Chondrocyte (in vitro differentiated cells): ENCODE data around the gene SLC25A21. TPM values are rescaled to one million over a fixed set of nuclear protein-coding genes. Genes with fewer than 3 reads are reported as not detected.

Experiments
- DNase-seq: peaks from one replicate; pipeline ENCODE4 v3.0.0; 2021; ENCODE audit warnings: mixed read lengths, low spot score
- H3K27ac Mint-ChIP-seq: one replicate; pipeline ENCODE4 v1.8.0; 2021; ENCODE audit warnings: mild to moderate bottlenecking, moderate library complexity, mixed read lengths; ENCODE audit not compliant: unreplicated experiment
- H3K27me3 Mint-ChIP-seq: 2 replicates; pipeline ENCODE4 v1.8.0; 2021; ENCODE audit warnings: low read depth, mixed read lengths
- H3K36me3 Mint-ChIP-seq: 2 replicates; pipeline ENCODE4 v1.8.0; 2021; ENCODE audit warnings: low read depth, mixed read lengths
- H3K4me1 Mint-ChIP-seq: 2 replicates; pipeline ENCODE4 v1.8.0; 2021; ENCODE audit warnings: low read depth, mild to moderate bottlenecking, mixed read lengths
- H3K4me3 Mint-ChIP-seq: one replicate; pipeline ENCODE4 v1.8.0; 2021; ENCODE audit warnings: mild to moderate bottlenecking, moderate library complexity, mixed read lengths; ENCODE audit not compliant: unreplicated experiment
- H3K9me3 Mint-ChIP-seq: 2 replicates; pipeline ENCODE4 v1.8.0; 2021; ENCODE audit warnings: low read depth, mixed read lengths
- total RNA-seq: library from RNA; stranded (reverse); gene quantifications from 3 replicates; pipeline ENCODE4 v1.2.1, GENCODE V29; 2021
- TF ChIP-seq, protein P1 (sequence below): fragments of 200-600 bp; sonication (generic); IDR thresholded peaks from 2 replicates; pipeline ENCODE4 v1.5.0; 2021; ENCODE audit warnings: antibody characterized with exemption, mild to moderate bottlenecking, moderate library complexity

SLC25A21 gene
- total RNA-seq, 1 donor from 2014 or later, result 0.22 TPM

DNA sequence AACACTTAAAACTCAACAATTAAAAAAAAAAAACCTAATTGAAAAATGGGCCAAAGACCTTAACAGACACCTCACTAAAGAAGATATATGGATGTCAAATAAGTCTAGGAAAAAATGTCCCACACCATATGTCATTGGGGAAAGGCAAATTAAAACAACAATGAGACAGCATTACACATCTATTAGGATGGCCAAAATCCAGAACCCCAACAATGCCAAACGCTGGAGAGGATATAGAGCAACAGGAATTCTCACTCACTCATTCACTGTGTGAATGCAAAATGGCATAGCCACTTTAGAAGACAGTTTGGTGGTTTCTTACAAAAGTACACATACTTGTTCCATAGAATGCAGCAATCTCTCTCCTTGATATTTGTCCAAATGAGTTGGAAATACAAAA is 173.7 kb downstream of the SLC25A21 start:
- Mint-ChIP-seq H3K27me3 (peaks cover 6% of the 10 kb centered on the region), H3K4me1 (peaks cover 22% of the 10 kb centered on the region), H3K4me3 (no peak overlapping the region), H3K36me3 (no peaks in the 10 kb centered on the region), H3K27ac (no peak overlapping the region), H3K9me3 (no peaks in the 10 kb centered on the region)
- no peak for DNase-seq
- TF ChIP-seq, protein P1, sequence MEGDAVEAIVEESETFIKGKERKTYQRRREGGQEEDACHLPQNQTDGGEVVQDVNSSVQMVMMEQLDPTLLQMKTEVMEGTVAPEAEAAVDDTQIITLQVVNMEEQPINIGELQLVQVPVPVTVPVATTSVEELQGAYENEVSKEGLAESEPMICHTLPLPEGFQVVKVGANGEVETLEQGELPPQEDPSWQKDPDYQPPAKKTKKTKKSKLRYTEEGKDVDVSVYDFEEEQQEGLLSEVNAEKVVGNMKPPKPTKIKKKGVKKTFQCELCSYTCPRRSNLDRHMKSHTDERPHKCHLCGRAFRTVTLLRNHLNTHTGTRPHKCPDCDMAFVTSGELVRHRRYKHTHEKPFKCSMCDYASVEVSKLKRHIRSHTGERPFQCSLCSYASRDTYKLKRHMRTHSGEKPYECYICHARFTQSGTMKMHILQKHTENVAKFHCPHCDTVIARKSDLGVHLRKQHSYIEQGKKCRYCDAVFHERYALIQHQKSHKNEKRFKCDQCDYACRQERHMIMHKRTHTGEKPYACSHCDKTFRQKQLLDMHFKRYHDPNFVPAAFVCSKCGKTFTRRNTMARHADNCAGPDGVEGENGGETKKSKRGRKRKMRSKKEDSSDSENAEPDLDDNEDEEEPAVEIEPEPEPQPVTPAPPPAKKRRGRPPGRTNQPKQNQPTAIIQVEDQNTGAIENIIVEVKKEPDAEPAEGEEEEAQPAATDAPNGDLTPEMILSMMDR, result no peak

DNA sequence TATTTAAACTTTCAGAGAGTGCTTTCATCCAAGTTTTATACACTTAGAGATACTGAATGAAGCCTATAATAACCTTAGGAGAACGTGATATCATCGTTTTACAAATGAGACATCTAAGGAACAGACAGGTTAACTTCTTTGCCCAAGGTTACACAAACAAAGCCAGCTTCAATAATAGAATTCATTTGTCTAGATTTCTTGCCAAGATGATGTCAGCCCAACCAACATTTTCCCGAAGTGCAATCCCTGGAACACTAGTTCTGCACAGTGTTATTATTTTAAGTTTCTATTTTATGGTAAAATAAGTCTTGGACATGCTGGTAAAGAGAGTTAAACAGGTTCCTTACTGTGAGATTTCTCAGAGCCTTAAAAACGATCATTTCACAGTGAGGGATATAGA is 174.6 kb downstream of the SLC25A21 start:
- H3K4me3 Mint-ChIP-seq, result no peak overlapping the region

DNA sequence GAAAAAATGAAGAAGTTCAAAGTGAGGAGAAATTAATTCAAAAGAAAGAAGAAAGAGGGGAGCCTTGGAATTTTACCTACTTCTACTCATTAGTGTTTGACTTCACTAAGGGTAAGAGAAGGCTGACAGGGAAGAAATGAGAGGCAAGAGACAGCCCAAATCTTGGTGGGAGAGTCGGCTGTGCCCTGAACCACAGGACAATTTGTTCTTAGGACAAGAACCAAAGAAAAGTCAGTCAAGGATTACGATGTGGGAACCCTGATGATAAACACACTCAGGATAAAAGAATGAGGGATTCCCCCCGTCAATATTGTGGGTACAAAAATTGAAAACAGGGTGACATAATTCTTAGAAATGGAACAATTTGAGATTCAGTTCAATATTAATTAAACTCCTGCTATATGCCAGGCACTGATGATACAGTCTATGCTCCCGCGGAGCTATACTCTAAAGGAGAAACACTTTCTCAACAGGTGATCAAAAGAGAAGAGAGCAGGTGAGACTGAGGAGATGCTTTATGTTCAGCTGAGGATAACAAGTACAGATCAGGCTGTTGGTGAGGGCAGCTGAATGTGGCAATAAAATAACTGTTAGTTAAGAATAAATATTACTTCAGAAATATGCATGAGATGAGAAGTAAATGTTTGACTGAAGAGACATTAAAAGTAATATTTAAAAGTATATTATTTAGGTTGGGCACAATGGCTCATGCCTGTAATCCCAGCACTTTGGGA is 175.4 kb downstream of the SLC25A21 start:
- TF ChIP-seq, protein P1, result no peak
- Mint-ChIP-seq H3K27ac (peak overlapping the region; percentile 47), H3K4me1 (peaks cover 20% of the 10 kb centered on the region), H3K9me3 (no peaks in the 10 kb centered on the region), H3K27me3 (peaks cover 6% of the 10 kb centered on the region), H3K4me3 (no peak overlapping the region), H3K36me3 (no peaks in the 10 kb centered on the region)
- no peak for DNase-seq

More for the DNA sequence above, 174.6 kb downstream of the SLC25A21 start:
- H3K36me3 Mint-ChIP-seq, result no peaks in the 10 kb centered on the region
- no peak for DNase-seq
- TF ChIP-seq, protein P1, result no peak
- no peaks in the 10 kb centered on the region for H3K9me3 Mint-ChIP-seq
- peaks cover 20% of the 10 kb centered on the region for H3K4me1 Mint-ChIP-seq
- peak overlapping the region; percentile 47 for H3K27ac Mint-ChIP-seq
- H3K27me3 Mint-ChIP-seq, result peaks cover 6% of the 10 kb centered on the region

DNA sequence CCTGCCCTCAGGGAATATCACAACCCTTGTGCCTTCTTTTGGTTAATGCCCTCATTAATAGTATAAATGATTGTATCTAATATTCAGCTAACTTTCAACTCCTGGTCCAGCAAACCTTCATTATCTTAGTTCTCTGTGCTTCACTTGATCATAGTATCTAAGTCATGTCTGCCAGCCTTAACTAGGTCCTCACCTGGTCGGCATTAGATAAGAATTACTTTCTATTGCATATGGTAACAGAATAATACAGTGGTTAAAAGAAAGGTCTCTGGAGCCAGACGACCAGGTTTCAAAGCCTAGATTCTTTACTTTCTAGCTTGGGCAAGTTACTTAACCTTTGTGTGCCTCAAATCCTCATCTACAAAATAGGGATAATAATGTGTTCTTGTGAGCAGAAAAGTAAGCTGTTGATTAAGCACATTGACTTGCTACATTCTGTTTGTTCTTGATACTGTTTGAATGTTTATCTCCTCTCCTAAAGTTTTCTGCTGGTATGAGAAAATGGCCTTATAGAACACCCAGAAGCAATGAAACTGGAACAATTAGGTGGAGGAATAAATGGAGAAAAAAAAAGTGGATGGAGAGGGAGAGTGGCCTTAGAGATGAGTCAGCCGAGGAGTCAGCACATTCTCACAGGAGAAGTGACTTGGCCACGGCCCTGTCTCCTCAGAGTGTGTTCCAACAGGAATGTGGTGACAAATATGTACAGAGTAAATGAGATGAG is 176.1 kb downstream of the SLC25A21 start:
- TF ChIP-seq, protein P1, result no peak
- no peak for DNase-seq
- no peaks in the 10 kb centered on the region for H3K36me3 Mint-ChIP-seq
- H3K9me3 Mint-ChIP-seq, result no peaks in the 10 kb centered on the region
- no peak overlapping the region for H3K27ac Mint-ChIP-seq
- no peak overlapping the region for H3K4me3 Mint-ChIP-seq
- H3K27me3 Mint-ChIP-seq, result peaks cover 6% of the 10 kb centered on the region
- peaks cover 20% of the 10 kb centered on the region for H3K4me1 Mint-ChIP-seq

DNA sequence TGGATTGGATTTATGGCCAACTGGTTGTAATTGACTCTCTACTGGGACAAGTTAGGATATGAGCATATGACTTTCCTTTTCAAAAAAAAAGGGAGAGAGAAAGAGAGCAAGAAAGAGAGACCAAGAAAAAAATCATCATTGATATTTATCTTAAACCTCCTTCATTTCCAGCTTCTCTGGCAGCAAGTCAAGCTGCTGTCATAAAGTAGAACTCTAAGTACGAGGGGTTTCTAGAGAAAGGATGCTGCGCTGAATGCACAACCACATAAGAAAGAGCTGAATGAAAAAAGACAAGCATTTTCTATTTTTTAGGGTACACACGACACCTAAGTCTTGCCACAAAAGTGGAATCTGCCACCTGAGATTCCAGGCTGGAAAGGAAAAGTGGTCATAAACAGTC is 182.6 kb downstream of the SLC25A21 start:
- H3K4me1 Mint-ChIP-seq, result peaks cover 17% of the 10 kb centered on the region
- TF ChIP-seq, protein P1, result no peak
- no peak overlapping the region for H3K4me3 Mint-ChIP-seq
- no peaks in the 10 kb centered on the region for H3K9me3 Mint-ChIP-seq
- H3K27ac Mint-ChIP-seq, result peak overlapping the region; percentile 18
- H3K27me3 Mint-ChIP-seq, result no peaks in the 10 kb centered on the region
- H3K36me3 Mint-ChIP-seq, result no peaks in the 10 kb centered on the region
- DNase-seq, result no peak
